ENCODE measurements around the gene ARMC8.

Gene ARMC8

GRCh38 chr3:138210528-138210927 is 23.4 kb downstream of the ARMC8 start:
- DNase-seq (ENCODE audit: low read depth) = no peak
- TF ChIP-seq, protein P1, sequence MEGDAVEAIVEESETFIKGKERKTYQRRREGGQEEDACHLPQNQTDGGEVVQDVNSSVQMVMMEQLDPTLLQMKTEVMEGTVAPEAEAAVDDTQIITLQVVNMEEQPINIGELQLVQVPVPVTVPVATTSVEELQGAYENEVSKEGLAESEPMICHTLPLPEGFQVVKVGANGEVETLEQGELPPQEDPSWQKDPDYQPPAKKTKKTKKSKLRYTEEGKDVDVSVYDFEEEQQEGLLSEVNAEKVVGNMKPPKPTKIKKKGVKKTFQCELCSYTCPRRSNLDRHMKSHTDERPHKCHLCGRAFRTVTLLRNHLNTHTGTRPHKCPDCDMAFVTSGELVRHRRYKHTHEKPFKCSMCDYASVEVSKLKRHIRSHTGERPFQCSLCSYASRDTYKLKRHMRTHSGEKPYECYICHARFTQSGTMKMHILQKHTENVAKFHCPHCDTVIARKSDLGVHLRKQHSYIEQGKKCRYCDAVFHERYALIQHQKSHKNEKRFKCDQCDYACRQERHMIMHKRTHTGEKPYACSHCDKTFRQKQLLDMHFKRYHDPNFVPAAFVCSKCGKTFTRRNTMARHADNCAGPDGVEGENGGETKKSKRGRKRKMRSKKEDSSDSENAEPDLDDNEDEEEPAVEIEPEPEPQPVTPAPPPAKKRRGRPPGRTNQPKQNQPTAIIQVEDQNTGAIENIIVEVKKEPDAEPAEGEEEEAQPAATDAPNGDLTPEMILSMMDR (IDR thresholded peaks at IDR 0.05; ENCODE audit: low read length, missing control alignments) = no peak
- no peak overlapping the region for H3K4me3 ChIP-seq (replicated peaks; ENCODE audit: low read depth, low read length)

DNA sequence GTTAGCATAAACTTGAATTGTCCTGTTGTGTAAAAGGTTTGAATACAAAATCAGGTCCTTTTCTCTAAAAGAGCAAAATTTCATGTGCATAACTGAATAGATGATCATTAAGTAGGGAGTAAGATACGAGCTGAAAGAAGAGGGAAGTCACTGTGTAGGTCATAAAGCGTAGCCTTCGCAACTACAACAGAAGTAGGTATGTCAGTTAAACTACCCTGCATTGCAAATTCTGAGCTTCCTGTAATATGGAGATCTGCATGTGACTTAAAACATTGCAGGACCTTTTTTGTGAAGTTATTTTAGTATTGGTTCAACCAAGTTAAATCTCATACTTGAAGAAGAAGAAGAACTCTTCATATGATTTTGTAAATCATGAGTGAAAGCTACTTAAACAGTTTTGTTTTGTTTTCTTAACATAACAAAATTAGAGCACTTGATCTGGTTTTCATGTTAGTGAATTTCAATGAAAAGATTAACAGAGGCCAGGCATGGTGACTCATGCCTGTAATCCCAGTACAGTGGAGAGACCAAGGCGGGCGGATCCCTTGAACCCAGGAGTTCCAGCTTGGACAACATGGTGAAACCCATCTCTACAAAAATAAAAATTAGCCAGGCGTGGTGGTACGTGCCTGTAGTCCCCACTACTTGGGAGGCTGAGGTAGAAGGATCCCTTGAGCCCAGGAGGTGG is 26.4 kb downstream of the ARMC8 start:
- no peak for DNase-seq (ENCODE audit: low read depth)
- H3K4me3 ChIP-seq (replicated peaks; ENCODE audit: low read depth, low read length) = no peak overlapping the region
- TF ChIP-seq, protein P1 (IDR thresholded peaks at IDR 0.05; ENCODE audit: low read length, missing control alignments) = no peak

DNA sequence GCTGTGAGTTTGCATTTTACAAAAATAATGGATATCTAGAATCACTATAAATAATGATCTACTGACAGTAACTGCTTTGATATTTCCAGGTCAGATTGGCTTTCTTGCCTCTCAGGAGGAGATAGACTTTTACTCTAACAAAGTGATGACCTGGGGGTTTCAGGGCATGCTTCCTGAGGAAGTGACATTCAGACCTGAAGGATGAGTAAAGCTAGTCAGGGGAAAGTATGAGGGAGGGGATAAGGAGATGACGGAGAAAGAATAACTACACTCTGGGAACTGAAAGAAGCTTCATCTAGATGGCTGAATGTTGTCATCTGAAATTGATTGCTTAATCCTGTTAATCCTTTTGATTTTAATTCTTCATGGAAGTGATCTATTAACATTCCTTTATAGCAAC is 32.2 kb downstream of the ARMC8 start:
- H3K4me3 ChIP-seq (replicated peaks; ENCODE audit: low read depth, low read length) = no peak overlapping the region
- DNase-seq (ENCODE audit: low read depth) = peak; percentile 50
- TF ChIP-seq, protein P1 (IDR thresholded peaks at IDR 0.05; ENCODE audit: low read length, missing control alignments) = no peak

DNA sequence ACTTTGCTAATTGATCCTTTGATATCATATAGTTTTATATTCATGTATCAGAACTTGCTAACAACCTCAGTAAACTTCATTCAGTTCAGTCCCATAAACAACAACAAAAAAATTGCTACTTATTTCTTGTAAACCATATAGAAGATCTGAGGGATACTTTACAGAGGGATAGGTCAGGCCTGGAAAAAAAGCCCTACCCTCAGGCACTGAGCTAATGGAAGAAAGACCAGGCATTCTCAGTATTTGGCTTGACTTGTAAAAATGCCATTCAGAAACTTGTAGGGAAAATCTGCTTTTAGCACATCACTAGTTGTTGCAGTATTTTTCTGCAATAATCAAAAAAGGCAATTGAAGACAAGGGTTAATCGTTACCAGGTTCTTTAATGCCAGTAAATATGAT is 33.1 kb downstream of the ARMC8 start:
- TF ChIP-seq, protein P1 (IDR thresholded peaks at IDR 0.05; ENCODE audit: low read length, missing control alignments) = no peak
- H3K4me3 ChIP-seq (replicated peaks; ENCODE audit: low read depth, low read length) = no peak overlapping the region
- no peak for DNase-seq (ENCODE audit: low read depth)

- no peak for DNase-seq (ENCODE audit: low read depth)
- H3K4me3 ChIP-seq (replicated peaks; ENCODE audit: low read depth, low read length) = no peak overlapping the region
- TF ChIP-seq, protein P1 (IDR thresholded peaks at IDR 0.05; ENCODE audit: low read length, missing control alignments) = no peak
Measured at GRCh38 chr3:138220788-138221187, 33.7 kb downstream of the ARMC8 start.

GRCh38 chr3:138222131-138222941 is 35.2 kb downstream of the ARMC8 start:
- DNase-seq (ENCODE audit: low read depth) = peak; percentile 14
- TF ChIP-seq, protein P1 (IDR thresholded peaks at IDR 0.05; ENCODE audit: low read length, missing control alignments) = no peak
- H3K4me3 ChIP-seq (replicated peaks; ENCODE audit: low read depth, low read length) = no peak overlapping the region
